ENCODE data around the gene ACSL3.

GRCh38 chr2:222833410-222833809 is 27.4 kb upstream of the ACSL3 start:
- TF ChIP-seq EZH2 (IDR thresholded peaks at IDR 0.05) (no peak), CTCF (IDR thresholded peaks at IDR 0.05) (no peak)
